Measurements from ENCODE around the gene LCT. TPM values are rescaled to one million over a fixed set of nuclear protein-coding genes. Genes with fewer than 3 reads are reported as not detected.
"Not testable (repeated sequence)": the region's sequence is repeated elsewhere in the genome, so short reads cannot be mapped to it uniquely, and the experiment has no call there.

The LCT gene
- total RNA-seq, result not detected

DNA sequence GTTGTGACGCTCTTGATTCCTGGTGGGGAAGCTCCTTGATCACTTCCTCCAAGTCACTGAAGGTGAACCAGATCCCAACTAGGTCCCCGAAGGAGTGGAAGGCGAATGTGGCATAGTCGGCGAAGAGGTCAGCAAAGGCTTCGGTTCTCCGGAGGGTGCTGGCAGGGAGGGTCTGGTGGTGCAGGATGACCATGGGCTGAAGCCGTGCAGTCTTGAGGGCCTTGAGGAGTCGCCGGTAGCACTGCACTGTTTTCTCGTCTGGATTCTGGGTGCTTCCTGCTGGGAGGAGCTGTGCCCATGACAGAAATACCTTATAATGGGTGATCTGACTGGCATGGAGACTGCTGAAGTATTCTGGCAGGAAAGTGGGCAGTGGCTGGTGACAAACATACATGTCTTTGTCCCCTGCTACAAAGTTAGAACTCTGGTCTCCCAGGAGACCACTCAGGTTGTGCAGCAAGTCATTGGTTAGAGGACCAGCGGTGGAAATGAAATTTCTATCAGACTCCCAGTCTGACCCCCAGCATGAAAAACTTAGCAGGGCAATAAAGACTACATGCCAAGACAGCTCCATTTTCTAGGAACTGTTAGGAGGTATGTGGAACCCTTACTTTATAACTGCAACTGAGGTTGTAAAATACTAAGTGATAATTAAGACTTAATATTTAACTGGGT lies at the start of gene LCT:
TSS of gene LCT (minus strand) at position 589 of the 675 bp plus-strand sequence. CDS start at position 574, 15 bp downstream.
- TF ChIP-seq POLR2AphosphoS5 (IDR thresholded peaks at IDR 0.05) (no peak), POLR2A (IDR thresholded peaks at IDR 0.05; ENCODE audit: low read depth) (no peak), EP300 (IDR thresholded peaks at IDR 0.05) (no peak)
- TF ChIP-seq, protein P1, sequence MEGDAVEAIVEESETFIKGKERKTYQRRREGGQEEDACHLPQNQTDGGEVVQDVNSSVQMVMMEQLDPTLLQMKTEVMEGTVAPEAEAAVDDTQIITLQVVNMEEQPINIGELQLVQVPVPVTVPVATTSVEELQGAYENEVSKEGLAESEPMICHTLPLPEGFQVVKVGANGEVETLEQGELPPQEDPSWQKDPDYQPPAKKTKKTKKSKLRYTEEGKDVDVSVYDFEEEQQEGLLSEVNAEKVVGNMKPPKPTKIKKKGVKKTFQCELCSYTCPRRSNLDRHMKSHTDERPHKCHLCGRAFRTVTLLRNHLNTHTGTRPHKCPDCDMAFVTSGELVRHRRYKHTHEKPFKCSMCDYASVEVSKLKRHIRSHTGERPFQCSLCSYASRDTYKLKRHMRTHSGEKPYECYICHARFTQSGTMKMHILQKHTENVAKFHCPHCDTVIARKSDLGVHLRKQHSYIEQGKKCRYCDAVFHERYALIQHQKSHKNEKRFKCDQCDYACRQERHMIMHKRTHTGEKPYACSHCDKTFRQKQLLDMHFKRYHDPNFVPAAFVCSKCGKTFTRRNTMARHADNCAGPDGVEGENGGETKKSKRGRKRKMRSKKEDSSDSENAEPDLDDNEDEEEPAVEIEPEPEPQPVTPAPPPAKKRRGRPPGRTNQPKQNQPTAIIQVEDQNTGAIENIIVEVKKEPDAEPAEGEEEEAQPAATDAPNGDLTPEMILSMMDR (IDR thresholded peaks at IDR 0.05), result no peak
- WGBS, result 96% methylated on average over 10 of the region's 12 CpGs
- Histone ChIP-seq H3K27me3 (no peaks in the 10 kb centered on the region), H3K36me3 (no peaks in the 10 kb centered on the region), H3K27ac (replicated peaks in 1 of 4) (no peak within 1 kb of the TSS), H3K9me3 (no peaks in the 10 kb centered on the region), H3K4me1 (peaks cover 4 to 19% (median 16%) of the 10 kb centered on the region in 4 donors), H3K4me3 (no peak within 1 kb of the TSS)
- intact Hi-C loops (cut with DNase I), result no loop called here
- peak; percentile 68 for DNase-seq (ENCODE audit: extremely low spot score)

DNA sequence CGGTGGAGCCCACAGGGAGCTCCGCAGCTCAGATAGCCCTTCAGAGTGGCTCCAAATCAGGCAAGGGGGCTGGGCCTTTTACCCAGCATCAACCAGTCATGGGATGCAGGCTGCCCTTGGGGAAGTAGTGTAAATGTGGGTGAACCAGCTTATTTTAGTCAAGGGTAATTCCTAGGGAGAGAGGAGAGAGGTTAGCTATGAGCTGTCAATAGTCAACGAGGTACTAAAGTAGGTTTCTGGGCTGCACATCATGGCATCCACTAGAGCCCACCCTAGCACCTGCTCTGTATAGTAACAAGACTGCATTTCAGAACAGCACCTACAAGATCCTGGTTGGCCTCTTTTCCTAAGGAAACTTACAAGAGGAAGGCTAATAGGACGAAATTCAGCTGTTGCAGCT lies 48.7 kb upstream of the LCT start:
- 95% methylated on average over 2 of the region's 4 CpGs for WGBS
- no peaks in the 10 kb centered on the region for H3K36me3 ChIP-seq
- H3K4me3 ChIP-seq, result no peak overlapping the region
- no peak for DNase-seq (ENCODE audit: extremely low spot score)
- no peak overlapping the region for H3K27ac ChIP-seq (replicated peaks in 1 of 4)
- no peaks in the 10 kb centered on the region for H3K9me3 ChIP-seq
- H3K4me1 ChIP-seq, result no peaks in the 10 kb centered on the region
- intact Hi-C loops (cut with DNase I), result no loop called here
- no peak for TF ChIP-seq POLR2A (IDR thresholded peaks at IDR 0.05; ENCODE audit: low read depth)
- no peak for TF ChIP-seq EP300 (IDR thresholded peaks at IDR 0.05)
- TF ChIP-seq, protein P1 (IDR thresholded peaks at IDR 0.05), result no peak
- no peak for TF ChIP-seq POLR2AphosphoS5 (IDR thresholded peaks at IDR 0.05)
- H3K27me3 ChIP-seq, result no peaks in the 10 kb centered on the region

DNA sequence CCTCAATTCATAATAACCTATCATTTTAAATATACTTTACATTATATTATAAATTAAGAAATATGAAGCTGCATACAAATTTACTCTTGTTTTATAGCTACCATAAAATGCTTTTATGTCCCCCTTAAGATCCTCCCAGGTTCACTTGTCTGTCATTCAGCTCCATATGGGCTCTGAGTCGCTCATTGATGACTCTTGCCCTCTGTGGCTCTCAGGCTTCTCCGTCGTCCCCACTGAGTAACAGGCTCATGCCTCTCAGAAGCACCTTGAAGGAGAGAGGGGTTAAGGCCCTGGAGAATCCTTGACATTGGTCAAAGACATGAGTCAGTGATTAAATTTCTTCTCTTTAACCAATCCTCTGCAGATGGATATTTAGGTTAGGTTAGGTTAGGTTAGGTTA lies 45.4 kb upstream of the LCT start:
- Histone ChIP-seq H3K27ac (replicated peaks in 1 of 4) (no peak overlapping the region), H3K27me3 (no peaks in the 10 kb centered on the region), H3K36me3 (no peaks in the 10 kb centered on the region), H3K9me3 (no peaks in the 10 kb centered on the region), H3K4me1 (no peaks in the 10 kb centered on the region), H3K4me3 (no peak overlapping the region)
- no peak for DNase-seq (ENCODE audit: extremely low spot score)
- TF ChIP-seq POLR2AphosphoS5 (IDR thresholded peaks at IDR 0.05), result no peak
- TF ChIP-seq, protein P1 (IDR thresholded peaks at IDR 0.05), result no peak
- TF ChIP-seq POLR2A (IDR thresholded peaks at IDR 0.05; ENCODE audit: low read depth), result no peak
- no peak for TF ChIP-seq EP300 (IDR thresholded peaks at IDR 0.05)
- intact Hi-C loops (cut with DNase I), result no loop called here
- 81% methylated on average over 3 of the region's 3 CpGs for WGBS

DNA sequence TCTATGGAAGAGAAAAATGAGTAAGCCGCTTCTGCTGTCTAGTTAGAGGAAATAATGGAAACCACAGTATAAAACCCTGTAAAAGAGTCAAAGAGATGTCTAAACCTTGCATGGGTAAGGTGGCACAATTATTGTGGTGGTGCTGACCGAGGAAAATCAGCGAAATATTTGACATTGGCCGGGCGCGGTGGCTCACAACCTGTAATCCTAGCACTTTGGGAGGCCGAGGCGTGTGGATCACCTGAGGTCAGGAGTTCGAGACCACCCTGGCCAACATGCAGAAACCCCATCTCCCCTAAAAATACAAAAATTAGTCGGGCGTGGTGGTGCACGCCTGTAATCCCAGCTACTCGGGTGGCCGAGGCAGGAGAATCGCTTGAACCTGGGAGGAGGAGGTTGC lies 39.8 kb upstream of the LCT start:
- H3K27me3 ChIP-seq; DNase-seq (ENCODE audit: extremely low spot score); H3K9me3 ChIP-seq; H3K36me3 ChIP-seq: not testable (repeated sequence)
- H3K27ac ChIP-seq (replicated peaks in 1 of 4), result peak overlapping the region; percentile 34 to 92 (median 85)
- peaks cover 13 to 21% (median 16%) of the 10 kb centered on the region in 4 donors for H3K4me1 ChIP-seq
- peak overlapping the region; percentile 73 to 82 (median 76) for H3K4me3 ChIP-seq
- 85% methylated on average over 15 of the region's 15 CpGs for WGBS
- intact Hi-C loops (cut with DNase I), result loop anchor here (10.0 kb wide), 1 partner anchor 132 kb away; the partner anchor contains the start of gene UBXN4

DNA sequence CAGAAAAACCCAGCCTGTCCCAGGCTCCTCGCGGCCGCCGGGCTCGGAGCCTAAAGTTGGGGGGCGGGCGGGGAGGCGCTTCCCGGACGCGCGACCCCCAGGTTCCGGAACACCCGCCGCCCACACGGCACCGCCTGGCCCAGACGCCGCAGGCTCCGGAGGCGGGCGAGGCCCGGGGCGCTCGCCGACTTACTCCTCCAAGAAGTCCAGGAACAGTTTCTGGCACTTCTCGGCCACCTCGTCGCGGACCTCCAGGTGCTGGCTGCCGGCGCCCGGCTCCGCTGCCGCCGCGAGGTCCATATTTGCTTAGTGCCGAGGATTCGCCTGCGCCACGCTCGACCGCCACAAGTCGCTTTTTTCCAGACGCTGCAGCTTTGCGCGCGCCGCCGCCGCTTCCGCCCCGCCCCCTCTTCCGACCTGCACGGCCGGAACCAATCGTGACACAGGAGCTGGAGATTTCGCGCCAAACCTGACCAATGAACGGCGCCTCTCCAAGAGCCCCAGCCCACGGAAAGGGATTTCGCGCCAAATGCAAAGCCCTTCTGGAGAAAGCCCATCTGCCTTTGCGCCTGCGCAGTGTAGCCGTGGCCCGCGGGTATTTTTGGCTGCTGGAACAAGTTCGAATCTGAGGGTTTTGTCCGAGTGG lies 39.2 kb upstream of the LCT start, which contains the start of gene MCM6:
TSS of gene MCM6 (minus strand) at position 378 of the 646 bp plus-strand sequence. CDS start at position 300, 78 bp downstream.
- peaks cover 13 to 21% (median 16%) of the 10 kb centered on the region in 4 donors for H3K4me1 ChIP-seq
- no peak for TF ChIP-seq EP300 (IDR thresholded peaks at IDR 0.05)
- TF ChIP-seq POLR2AphosphoS5 (IDR thresholded peaks at IDR 0.05), result peak; percentile 68 to 85
- TF ChIP-seq, protein P1 (IDR thresholded peaks at IDR 0.05), result peak in 2 of 3 experiments; percentile 23 to 44
- no peak for TF ChIP-seq POLR2A (IDR thresholded peaks at IDR 0.05; ENCODE audit: low read depth)
- WGBS, result 4% methylated on average over 7 of the region's 71 CpGs
- no peaks in the 10 kb centered on the region for H3K27me3 ChIP-seq
- DNase-seq (ENCODE audit: extremely low spot score), result peak; percentile 99
- intact Hi-C loops (cut with DNase I), result loop anchor here (10.0 kb wide), 1 partner anchor 131 kb away; the partner anchor contains the start of gene UBXN4
- H3K4me3 ChIP-seq, result peak within 1 kb of the TSS; percentile 73 to 82 (median 76)
- H3K9me3 ChIP-seq, result no peaks in the 10 kb centered on the region
- peaks cover 0 to 11% (median 6%) of the 10 kb centered on the region in 4 donors for H3K36me3 ChIP-seq
- peak within 1 kb of the TSS; percentile 83 to 92 (median 88) for H3K27ac ChIP-seq (replicated peaks in 1 of 4)

All from esophagus muscularis mucosa (tissue), 4 donors.